NCI-H1694 (cell line): ENCODE results near the gene CYP2C19.
"Not testable (repeated sequence)": the region's sequence is repeated elsewhere in the genome, so short reads cannot be mapped to it uniquely, and the experiment has no call there.

Experiments
- DNase-seq: peaks from one replicate; lab custom pipeline; 2025; lab: John Stamatoyannopoulos, UW

Gene CYP2C19

GRCh38 chr10:94879214-94879613, 116.7 kb downstream of the CYP2C19 start:
- no peak for DNase-seq

- no peak for DNase-seq
These were observed 126.6 kb downstream of the CYP2C19 start for GRCh38 chr10:94889123-94889522.

- no peak for DNase-seq
These were observed 128.0 kb downstream of the CYP2C19 start for GRCh38 chr10:94890264-94891022.

DNA sequence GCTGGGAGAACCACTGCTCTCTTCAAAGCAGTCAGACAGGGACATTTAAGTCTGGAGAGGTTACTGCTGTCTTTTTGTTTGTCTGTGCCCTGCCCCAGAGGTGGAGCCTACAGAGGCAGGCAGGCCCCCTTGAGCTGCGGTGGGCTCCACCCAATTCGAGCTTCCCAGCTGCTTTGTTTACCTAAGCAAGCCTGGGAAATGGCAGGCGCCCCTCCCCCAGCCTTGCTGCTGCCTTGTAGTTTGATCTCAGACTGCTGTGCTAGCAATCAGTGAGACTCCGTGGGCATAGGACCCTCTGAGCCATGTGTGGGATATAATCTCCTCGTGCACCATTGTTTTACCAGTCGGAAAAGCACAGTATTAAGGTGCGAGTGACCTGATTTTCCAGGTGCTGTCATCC, 135.9 kb downstream of the CYP2C19 start:
- not testable (repeated sequence) for DNase-seq

DNA sequence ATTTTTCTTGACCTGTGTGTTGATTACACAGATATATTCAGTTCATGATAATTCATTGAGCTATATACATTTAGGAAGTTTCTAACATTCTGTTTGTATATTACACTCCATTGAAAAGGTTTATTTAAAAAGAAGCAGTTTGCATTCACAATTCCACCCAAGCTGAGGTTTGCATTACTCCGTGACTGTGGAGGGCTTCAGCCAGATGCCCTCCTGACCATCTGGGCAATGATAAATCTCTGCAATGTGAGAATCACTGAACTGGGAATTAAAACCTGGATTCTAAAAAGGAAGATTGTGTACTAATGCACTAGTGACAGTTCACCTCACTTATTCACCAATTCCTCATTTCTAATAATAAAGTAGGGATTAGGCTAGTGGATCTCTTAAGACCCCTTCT, 139.6 kb downstream of the CYP2C19 start:
- no peak for DNase-seq

- DNase-seq: no peak
These were observed 140.1 kb downstream of the CYP2C19 start for GRCh38 chr10:94902570-94902969.
